SH-SY5Y (cell line): ENCODE results near the gene HOXA3.

Experiments used
- GATA2 ChIP-seq: IDR thresholded peaks from 2 replicates; pipeline ENCODE4 v1.6.1; 2011; ENCODE audit warnings: mild to moderate bottlenecking, low read depth, low read length
- GATA3 ChIP-seq: IDR thresholded peaks from 2 replicates; pipeline ENCODE4 v1.6.1; 2011; ENCODE audit warnings: low read depth, mild to moderate bottlenecking, low read length, moderate library complexity

DNA sequence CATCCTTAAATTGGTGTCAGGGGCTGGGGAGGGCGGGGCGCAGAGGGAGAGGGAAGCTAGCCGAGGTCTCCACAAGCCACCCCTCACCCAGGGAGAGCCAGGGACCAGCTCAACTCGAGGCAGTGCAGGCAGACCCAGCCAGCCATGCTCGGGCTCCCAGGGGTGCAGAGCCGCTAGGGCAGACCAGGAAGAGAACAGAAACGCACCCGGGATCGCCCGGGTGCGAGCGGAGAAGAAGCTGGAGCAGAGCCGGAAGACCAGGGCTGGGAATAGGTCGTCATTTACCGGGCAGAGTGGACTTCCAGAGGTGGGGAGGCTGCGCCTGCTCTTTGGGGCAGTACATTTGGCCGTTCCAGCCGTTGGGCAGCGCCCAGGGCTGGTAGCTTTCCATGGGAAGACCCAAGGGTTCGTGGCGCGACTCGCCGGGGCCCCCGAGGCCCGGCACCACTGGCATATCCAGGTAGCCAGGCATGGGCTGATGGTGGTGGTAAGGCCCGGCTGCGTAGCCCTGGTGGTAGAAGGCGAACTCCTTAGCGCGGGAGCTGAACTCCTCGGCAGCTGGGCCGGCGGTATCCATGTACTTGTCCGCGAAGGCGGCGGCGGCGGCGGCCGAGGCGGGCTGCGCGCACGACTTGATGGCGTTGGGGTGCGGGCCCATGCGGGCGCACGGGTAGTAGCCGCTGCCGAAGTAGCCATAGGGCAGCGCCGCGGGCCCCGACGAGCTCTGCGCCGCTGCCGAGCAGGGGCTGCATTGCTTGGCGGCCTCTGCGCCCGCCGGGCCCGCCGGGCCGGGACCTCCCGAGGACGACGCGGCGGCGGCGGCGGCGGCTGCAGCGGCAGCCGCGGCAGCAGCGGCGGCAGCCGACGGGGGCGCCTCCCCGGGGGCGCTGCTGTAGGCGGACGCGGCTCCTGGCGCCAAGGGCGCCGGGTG, 46.8 kb upstream of the HOXA3 start:
- TF ChIP-seq GATA2 (no peak), GATA3 (no peak)
